NCI-H345 treated with DMSO at 0.1 percent for 48 hours (cell line): Measurements from ENCODE around the gene PLSCR3.

ENCODE experiments used
- DNase-seq: peaks from one replicate; lab custom pipeline; 2025; ENCODE audit not compliant: unreplicated experiment; lab: John Stamatoyannopoulos, UW

PLSCR3 gene

DNA sequence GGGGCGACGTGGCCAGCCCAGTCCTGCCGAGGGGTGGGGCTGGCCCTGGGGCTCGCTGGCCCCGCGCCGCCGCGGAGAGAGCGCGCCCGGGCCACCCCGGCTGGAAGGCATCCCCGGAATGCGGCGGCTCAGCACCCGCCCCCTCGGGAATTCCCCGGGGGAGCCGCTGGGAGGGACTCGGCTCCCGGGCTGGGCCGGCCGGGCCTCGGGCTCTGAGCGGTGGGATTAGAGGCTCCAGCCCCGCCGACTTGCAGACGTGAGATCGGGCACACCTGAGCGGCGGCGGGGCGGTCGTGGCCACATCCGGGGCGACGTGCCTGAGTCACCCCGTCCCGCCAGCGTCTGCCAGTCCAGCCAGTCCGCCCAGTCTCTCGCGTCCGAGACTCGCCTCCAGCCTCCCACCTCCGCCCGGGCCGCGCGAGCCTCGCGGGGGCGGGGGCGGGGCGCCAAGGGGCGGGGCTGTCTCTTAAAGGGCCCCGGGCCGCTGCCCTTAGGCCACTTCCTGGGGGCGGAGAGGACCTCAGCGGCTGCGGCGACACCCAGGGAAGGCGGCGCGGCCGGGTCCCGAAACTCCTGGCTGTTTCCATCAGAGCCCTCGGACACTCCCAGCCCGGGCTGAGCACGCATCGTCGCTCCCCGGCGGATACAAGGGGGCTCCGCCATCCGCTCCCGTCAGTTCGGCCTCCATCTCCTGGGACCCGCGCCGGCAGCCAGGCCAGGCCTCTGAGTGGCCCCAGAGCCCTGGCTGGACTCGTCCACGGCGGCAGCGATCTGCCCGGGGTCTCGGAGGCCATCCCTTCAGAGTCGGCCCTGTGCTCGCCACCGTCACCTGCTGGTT lies 42.4 kb downstream of the PLSCR3 start, which contains the start of gene KCTD11:
TSS of gene KCTD11 (plus strand) at position 498 of the 838 bp plus-strand sequence.
- no peak for DNase-seq

DNA sequence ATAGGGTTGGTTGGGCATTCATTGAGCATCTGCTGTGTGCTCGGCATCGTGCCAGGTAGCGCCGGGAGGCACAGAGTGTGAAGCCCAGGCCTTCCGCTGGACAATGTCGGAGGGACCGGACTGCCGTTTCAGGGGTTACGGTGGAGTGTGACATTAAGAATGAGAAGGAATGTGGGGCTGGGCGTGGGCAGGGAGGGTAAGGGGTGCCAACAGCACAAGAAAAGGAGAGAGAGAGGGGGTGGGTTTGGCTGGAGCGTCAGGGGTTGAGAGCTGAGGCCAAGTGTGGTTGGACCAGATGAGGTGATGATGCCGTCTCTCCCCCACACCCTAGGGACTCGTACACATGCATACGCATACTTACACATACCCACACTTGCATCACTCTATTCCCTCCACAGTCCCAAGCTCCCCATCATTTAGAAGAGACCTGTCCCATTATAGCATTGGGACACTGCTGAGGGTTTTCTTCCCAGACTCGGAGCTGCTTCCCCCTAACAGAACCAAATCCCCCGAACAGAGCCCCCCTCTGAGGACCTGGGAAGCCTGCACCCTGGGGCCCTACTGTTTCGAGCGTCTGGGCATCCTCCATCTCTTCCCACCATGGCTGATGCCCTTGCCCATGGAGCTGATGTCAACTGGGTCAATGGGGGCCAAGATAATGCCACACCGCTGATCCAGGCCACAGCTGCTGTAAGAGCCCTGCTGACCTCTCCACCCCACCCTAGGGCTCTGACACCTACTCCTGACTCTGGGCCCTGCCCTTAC lies 45.7 kb downstream of the PLSCR3 start:
- DNase-seq: no peak

DNA sequence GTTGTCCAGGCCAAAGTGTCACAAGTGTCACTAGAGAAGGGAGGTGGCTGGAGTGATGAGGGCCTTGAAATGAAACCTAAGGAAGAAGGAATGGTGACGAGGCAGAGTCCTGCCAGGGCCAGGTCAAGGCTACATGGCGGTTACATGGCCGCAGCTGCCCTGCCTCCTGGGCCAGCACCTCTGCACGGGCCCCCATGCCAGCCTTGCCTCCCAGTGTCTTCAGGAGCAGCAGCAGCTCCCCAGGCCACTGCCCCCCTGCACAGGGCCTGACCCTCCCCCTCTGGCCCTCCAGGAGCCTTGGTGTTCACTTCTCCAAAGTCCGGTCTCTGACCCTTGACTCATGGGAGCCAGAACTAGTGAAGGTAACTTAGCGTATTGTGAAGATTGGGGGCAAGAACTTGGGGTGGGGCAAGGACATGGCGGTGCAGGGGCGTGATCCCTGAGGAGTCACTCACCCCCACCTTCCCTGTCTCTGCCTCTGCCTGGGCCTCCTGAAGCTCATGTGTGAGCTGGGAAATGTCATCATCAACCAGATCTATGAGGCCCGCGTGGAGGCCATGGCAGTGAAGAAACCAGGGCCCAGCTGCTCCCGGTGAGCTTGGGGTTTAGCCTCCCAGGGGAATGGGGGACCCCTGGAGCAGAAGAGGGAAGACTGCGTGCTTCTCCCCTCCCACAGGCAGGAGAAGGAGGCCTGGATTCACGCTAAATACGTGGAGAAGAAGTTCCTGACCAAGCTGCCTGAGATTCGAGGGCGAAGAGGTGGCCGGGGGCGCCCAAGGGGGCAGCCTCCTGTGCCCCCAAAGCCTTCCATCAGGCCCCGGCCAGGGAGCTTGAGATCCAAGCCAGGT lies 46.5 kb downstream of the PLSCR3 start:
- DNase-seq: no peak

DNA sequence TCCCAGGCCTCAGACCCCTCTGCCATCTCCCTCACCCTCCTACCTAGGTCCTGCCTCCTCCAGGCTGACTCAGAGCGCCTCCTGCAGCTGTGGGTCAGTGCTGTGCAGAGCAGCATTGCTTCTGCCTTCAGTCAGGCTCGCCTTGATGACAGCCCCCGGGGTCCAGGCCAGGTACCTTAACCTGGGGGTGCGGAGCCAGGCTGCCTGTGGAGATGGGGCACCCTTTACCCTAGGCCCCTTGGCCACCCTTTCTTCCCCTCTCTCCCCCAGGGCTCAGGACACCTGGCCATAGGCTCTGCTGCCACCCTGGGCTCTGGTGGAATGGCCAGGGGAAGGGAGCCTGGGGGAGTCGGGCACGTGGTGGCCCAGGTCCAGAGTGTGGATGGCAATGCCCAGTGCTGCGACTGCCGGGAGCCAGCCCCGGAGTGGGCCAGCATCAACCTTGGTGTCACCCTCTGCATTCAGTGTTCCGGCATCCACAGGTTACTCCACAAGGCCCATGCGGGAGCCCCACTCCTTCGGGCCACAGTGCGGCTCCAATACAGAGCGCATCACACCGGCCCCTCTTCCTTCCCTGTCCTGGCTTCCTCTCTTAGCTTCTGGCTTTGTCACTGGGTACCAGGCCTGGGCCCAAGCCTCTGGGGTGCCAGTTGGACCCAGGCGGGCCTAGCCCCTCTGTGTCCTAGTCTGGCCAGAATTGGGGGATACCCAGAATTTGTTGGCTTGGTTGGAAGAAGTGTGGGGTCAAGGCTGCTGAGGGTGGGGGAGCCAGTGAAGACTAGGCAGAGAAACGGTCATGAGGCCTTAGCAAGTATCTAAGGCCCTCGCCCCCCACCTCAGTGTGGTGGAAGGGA lies 47.3 kb downstream of the PLSCR3 start:
- no peak for DNase-seq

DNA sequence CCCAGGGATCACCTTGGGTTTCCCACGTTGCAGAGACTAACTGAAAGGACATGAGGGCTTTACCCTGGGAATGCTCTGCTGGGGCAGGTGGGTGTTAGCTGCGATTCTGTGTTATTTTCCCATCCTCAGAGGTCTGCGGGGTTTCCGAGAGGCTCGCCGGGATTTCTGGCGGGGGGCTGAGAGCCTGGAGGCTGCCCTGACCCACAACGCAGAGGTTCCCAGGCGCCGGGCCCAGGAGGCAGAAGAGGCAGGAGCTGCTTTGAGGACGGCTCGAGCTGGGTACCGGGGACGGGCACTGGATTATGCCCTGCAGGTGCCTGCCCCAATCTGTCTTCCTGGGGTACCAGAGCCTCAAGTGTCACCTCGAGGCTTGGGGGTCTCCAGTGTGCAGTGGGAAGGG lies 51.1 kb downstream of the PLSCR3 start:
- no peak for DNase-seq

DNA sequence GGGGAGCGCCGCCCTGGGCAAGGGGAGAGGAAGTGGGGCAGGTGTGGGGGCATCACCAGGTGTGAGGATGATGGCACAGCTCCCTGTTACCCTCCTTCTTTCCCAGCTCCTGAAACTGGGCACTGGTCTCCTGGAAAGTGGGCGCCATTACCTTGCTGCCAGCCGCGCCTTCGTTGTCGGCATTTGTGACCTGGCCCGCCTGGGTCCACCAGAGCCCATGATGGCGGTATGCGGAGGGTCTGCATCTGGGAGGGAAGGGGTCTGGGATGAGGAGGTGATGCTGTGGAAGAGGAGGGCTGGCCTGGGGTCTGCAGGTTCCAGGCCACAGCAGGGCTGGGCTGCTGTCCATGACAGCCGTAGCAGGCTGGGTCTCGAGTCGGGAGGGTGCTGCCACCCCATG lies 52.5 kb downstream of the PLSCR3 start:
- DNase-seq: no peak

DNA sequence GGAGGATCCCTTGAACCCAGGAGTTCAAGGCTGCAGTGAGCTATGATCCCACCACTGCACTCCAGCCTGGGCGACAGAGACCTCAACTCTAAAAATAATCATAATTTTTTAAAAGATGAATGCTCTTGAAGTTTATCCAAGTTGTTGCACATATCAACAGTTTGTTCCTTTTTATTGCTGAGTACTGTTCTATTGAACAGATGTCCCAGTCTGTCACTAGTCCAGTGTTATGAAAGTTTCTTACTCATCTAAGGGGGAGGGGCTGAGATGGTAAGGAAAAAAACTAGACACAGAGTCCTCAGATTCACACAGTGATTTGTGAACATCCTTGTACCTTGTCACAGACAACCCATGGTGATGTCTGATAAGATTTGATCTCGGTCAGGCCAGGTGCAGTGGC lies 54.1 kb downstream of the PLSCR3 start:
- no peak for DNase-seq
